Measurements from ENCODE around the gene CD3E. TPM values are rescaled to one million over a fixed set of nuclear protein-coding genes. Genes with fewer than 3 reads are reported as not detected.

The CD3E gene
- total and polyA plus RNA-seq, 2 experiments from 2014 or later = not detected

DNA sequence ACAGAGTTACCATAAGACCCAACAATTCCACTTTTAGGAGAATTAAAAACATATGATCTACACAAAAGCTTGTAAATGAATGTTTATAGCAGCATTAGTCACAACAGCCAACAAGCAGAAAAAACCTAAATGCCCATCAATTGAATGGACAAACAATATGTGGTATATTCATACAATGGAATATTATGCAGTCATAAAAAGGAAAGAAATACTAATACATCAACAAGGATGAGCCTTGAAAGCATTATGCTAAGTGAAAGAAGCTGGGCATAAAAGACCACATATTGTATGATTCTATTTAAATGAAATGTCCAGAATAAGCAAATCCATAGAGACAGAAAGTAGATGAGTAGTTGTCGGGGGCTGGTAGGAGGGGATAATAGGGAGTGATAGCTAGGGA lies 45.4 kb upstream of the CD3E start:
- H3K4me2 ChIP-seq = no peak overlapping the region
- H3K4me1 ChIP-seq (ENCODE audit: insufficient read depth) = 0 out of 2 replicates have a peak, but pooled peaks cover 8% of the 10 kb centered on the region
- no peaks in the 10 kb centered on the region for H3K79me2 ChIP-seq (replicated peaks; ENCODE audit: insufficient read depth)
- no peaks in the 10 kb centered on the region for H4K20me1 ChIP-seq (replicated peaks; ENCODE audit: insufficient read depth)
- no peak overlapping the region for H3K27ac ChIP-seq (ENCODE audit: low read depth)
- TF ChIP-seq, protein P1, sequence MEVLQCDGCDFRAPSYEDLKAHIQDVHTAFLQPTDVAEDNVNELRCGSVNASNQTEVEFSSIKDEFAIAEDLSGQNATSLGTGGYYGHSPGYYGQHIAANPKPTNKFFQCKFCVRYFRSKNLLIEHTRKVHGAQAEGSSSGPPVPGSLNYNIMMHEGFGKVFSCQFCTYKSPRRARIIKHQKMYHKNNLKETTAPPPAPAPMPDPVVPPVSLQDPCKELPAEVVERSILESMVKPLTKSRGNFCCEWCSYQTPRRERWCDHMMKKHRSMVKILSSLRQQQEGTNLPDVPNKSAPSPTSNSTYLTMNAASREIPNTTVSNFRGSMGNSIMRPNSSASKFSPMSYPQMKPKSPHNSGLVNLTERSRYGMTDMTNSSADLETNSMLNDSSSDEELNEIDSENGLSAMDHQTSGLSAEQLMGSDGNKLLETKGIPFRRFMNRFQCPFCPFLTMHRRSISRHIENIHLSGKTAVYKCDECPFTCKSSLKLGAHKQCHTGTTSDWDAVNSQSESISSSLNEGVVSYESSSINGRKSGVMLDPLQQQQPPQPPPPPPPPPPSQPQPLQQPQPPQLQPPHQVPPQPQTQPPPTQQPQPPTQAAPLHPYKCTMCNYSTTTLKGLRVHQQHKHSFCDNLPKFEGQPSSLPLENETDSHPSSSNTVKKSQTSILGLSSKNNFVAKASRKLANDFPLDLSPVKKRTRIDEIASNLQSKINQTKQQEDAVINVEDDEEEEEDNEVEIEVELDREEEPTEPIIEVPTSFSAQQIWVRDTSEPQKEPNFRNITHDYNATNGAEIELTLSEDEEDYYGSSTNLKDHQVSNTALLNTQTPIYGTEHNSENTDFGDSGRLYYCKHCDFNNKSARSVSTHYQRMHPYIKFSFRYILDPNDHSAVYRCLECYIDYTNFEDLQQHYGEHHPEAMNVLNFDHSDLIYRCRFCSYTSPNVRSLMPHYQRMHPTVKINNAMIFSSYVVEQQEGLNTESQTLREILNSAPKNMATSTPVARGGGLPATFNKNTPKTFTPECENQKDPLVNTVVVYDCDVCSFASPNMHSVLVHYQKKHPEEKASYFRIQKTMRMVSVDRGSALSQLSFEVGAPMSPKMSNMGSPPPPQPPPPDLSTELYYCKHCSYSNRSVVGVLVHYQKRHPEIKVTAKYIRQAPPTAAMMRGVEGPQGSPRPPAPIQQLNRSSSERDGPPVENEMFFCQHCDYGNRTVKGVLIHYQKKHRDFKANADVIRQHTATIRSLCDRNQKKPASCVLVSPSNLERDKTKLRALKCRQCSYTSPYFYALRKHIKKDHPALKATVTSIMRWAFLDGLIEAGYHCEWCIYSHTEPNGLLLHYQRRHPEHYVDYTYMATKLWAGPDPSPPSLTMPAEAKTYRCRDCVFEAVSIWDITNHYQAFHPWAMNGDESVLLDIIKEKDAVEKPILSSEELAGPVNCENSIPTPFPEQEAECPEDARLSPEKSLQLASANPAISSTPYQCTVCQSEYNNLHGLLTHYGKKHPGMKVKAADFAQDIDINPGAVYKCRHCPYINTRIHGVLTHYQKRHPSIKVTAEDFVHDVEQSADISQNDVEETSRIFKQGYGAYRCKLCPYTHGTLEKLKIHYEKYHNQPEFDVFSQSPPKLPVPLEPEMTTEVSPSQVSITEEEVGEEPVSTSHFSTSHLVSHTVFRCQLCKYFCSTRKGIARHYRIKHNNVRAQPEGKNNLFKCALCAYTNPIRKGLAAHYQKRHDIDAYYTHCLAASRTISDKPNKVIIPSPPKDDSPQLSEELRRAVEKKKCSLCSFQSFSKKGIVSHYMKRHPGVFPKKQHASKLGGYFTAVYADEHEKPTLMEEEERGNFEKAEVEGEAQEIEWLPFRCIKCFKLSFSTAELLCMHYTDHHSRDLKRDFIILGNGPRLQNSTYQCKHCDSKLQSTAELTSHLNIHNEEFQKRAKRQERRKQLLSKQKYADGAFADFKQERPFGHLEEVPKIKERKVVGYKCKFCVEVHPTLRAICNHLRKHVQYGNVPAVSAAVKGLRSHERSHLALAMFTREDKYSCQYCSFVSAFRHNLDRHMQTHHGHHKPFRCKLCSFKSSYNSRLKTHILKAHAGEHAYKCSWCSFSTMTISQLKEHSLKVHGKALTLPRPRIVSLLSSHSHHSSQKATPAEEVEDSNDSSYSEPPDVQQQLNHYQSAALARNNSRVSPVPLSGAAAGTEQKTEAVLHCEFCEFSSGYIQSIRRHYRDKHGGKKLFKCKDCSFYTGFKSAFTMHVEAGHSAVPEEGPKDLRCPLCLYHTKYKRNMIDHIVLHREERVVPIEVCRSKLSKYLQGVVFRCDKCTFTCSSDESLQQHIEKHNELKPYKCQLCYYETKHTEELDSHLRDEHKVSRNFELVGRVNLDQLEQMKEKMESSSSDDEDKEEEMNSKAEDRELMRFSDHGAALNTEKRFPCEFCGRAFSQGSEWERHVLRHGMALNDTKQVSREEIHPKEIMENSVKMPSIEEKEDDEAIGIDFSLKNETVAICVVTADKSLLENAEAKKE (CRISPR knock-in tag; IDR thresholded peaks at IDR 0.05) = no peak
- TF ChIP-seq JUNB (IDR thresholded peaks at IDR 0.05; ENCODE audit: unreplicated experiment) (no peak), POLR2AphosphoS5 (IDR thresholded peaks at IDR 0.05; ENCODE audit: low read depth) (no peak), EZH2 (IDR thresholded peaks at IDR 0.05; ENCODE audit: low read depth, unreplicated experiment) (no peak), ZNF331 (CRISPR knock-in tag; IDR thresholded peaks at IDR 0.05; ENCODE audit: low read depth) (no peak), NANOG (IDR thresholded peaks at IDR 0.05; ENCODE audit: borderline replicate concordance) (no peak), EZH2phosphoT487 (IDR thresholded peaks at IDR 0.05; ENCODE audit: unreplicated experiment) (no peak)
- TF ChIP-seq, protein P2, sequence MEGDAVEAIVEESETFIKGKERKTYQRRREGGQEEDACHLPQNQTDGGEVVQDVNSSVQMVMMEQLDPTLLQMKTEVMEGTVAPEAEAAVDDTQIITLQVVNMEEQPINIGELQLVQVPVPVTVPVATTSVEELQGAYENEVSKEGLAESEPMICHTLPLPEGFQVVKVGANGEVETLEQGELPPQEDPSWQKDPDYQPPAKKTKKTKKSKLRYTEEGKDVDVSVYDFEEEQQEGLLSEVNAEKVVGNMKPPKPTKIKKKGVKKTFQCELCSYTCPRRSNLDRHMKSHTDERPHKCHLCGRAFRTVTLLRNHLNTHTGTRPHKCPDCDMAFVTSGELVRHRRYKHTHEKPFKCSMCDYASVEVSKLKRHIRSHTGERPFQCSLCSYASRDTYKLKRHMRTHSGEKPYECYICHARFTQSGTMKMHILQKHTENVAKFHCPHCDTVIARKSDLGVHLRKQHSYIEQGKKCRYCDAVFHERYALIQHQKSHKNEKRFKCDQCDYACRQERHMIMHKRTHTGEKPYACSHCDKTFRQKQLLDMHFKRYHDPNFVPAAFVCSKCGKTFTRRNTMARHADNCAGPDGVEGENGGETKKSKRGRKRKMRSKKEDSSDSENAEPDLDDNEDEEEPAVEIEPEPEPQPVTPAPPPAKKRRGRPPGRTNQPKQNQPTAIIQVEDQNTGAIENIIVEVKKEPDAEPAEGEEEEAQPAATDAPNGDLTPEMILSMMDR (conservative IDR thresholded peaks at IDR 0.05; ENCODE audit: low read depth in 2 of 2) = no peak
- TF ChIP-seq, protein P3, sequence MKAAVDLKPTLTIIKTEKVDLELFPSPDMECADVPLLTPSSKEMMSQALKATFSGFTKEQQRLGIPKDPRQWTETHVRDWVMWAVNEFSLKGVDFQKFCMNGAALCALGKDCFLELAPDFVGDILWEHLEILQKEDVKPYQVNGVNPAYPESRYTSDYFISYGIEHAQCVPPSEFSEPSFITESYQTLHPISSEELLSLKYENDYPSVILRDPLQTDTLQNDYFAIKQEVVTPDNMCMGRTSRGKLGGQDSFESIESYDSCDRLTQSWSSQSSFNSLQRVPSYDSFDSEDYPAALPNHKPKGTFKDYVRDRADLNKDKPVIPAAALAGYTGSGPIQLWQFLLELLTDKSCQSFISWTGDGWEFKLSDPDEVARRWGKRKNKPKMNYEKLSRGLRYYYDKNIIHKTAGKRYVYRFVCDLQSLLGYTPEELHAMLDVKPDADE (IDR thresholded peaks at IDR 0.05) = no peak
- H3K9me2 ChIP-seq (ENCODE audit: insufficient read depth) = no peaks in the 10 kb centered on the region
- no peak for ATAC-seq
- no peak overlapping the region for H3K4me3 ChIP-seq
- peaks cover 16% of the 10 kb centered on the region for H3K27me3 ChIP-seq (ENCODE audit: insufficient read depth)
- no peak overlapping the region for H2AFZ ChIP-seq
- no peaks in the 10 kb centered on the region for H3K36me3 ChIP-seq (ENCODE audit: insufficient read depth)
- no peak for DNase-seq (ENCODE audit: low spot score)
- H3K9me3 Mint-ChIP-seq = no peaks in the 10 kb centered on the region
- no peak overlapping the region for H3K27ac Mint-ChIP-seq
- no peaks in the 10 kb centered on the region for H3F3A ChIP-seq (replicated peaks; ENCODE audit: low read depth)
- peaks cover 9% of the 10 kb centered on the region for H3K36me3 Mint-ChIP-seq (ENCODE audit: low read depth)
- H3K27me3 Mint-ChIP-seq (ENCODE audit: insufficient read depth, low read depth, poor library complexity) = peaks cover 15% of the 10 kb centered on the region
- peaks cover 14% of the 10 kb centered on the region for H3K4me1 Mint-ChIP-seq
- no peak overlapping the region for H3K4me3 Mint-ChIP-seq
